DMS53 treated with DMSO at 0.1 percent for 48 hours (cell line): ENCODE results near the gene ANGEL2.
"Not testable (repeated sequence)": the region's sequence is repeated elsewhere in the genome, so short reads cannot be mapped to it uniquely, and the experiment has no call there.

Experiments used
- DNase-seq: peaks from one replicate; lab custom pipeline; 2025; ENCODE audit not compliant: unreplicated experiment; lab: John Stamatoyannopoulos, UW

Gene ANGEL2

DNA sequence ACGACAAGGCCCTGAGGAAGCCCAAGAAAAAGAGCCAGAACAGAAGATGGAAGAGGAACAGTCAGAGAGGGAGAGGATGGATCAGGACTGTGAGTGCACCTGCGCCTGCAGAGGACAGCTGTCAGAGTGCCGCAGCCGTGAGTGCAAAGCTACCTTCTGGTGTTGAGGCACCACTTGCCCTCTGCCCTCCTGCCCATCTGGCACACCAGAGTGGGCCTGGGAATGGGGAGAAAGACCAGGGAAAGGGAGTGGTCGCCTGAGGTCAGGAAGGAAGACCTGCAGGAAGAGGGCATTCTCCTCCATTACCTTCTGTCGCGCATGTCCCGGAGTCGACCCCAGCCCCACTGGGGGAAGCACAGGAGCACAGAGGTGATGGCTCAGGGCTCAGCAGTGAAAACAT, 39.1 kb downstream of the ANGEL2 start:
- DNase-seq: no peak

DNA sequence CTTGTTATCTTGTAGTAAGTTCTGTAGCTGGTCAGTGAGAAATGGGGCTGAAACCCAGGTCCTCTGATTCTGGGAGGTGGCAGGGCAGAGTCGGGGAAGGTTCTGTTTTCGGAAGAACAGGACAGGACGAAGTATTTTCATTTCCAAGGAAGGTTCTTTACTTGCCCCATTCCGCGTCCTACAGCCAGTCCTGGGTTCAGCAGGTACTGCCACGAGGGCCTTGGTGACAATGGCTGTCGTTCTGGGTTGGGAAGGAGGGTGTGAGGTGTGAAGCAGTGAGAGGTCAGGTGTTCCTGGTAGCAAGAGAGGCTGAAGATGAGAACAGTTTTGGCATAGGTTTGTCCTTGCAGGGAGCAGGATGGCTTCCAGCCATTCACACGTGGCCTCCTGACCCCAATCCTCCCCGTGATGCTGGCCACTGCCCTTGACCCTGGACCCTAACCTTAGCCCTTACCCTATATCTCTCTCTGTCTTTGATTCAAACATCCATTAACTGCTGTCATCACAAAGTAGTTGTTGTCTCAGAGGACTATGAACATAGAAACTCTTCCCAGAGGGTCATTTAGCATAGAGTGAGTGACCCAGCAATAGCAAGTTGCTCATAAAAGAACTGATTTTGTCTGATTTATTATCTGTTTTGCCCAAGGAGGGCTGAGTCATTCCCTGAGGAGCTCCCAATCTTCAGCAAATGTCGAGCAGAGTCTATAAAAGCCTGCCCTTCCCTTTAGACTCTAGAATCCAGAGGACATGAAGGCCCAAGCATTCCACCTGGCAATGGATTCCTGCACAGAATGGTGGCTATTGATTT, 40.4 kb downstream of the ANGEL2 start:
- DNase-seq: no peak

DNA sequence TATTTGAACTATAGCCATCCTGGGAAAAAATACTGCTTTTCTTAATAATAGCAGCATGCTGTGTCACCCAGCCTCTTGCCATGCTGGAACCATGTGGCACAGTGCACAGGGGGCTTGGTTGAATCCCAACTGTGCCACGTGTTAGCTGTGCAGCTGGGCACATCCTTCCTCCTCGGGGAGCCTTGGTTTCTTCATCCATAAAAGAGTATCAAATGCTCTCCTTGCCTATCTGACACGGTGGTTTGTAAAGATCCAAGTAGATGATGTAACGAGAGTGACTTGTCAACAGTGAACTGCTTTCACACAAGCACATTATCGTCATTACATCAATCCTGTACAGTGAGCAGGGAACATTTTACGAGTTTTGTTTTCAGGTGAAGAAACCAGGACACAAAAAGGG, 41.0 kb downstream of the ANGEL2 start:
- no peak for DNase-seq

DNA sequence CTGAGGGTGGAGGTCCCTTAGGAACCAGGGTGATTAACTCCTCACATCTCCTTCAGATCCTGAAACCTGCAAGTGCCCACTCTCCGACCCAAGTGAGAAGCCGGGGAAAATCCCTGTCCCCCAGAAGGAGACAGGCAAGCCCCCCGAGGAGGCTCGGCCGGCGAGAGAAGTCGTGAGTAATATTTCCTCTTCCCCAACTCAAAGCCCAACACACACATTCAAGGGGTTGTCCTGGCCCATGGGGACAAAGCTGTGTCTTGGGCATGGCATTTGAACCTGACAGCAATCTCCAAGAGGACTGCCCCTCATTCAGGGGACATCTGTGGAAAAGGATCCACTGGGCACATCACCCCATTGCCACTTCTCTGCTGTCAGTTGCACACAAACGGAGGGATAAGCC, 41.8 kb downstream of the ANGEL2 start:
- DNase-seq: no peak

DNA sequence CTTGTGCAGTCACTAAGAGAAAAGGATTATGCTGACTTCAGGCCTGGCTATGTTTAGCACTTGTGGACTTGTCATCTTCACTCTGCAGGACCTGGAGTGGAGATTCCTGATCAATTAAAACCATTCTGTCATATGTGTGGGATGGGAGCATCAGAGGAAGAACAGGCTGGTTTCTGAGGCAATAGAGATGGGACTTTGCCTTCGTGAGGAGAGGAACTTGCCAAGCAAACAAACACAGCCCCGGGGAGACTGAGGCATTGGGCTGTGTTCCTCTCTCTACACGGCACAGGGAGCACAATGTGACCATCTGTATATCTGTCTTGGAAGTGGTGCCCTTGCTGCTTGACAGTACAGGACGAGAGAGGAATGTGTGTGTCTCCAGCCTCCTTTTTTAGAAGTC, 42.2 kb downstream of the ANGEL2 start:
- no peak for DNase-seq

DNA sequence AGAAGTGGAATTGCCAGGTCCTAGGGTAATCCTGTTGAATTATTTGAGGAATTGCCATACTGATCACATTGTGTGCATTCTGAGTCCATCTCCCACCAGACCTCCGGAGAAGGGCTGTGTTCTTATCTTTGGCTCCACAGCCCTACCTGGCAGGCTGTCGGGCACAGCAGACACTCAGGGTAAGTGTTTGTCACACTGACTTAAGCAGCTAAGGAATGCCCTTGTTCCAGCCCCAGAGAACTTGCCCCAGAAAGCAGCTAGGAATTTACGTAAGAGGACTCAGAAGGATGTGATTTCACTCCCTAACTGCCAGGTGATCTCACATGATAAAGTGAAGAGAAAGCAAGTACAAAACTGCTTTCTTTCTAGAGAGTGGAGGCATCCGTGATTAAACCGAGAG, 44.4 kb downstream of the ANGEL2 start:
- DNase-seq: no peak

DNA sequence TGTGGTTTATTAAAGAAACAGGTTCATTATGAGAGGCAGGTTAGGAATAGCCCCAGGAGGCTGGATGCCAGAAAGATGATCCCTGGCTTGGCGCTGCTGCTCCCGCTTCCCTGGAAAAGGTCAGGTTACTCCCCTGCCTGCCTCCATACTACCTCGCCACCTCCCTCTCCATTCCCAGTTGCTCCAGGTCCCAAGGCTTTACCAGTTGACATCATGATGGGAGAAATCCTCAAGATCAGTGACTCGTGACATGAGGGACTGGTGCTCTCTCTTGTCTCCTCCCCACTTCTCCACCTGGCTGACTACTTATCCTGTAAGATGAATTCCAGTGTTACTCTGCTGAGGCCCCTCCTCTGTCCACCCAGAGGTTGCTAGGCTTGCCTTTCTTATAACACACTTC, 45.6 kb downstream of the ANGEL2 start:
- DNase-seq: no peak

DNA sequence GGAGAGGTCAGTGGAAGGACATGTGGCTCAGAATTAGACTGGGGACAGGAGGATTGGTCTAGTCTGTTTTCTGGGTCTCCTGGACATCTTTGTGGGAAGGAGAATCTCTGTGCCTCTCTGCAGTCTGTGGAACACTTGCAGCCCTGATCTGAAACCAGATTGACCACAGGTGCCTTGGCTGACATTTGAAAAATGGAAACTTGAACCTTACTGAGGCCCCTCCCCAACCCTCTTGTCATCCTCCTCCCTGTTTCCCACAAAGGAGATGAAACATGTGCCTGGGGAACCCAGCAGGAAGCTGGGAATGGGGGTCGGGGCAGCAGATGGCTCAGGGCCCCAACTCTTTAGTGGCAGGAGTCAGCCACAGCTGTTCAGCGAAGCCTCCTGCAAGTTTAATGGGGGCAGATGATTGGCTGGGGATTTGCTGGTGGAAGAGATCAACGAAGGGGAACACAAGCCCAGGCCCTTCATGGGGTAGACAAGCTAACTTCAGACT, 47.3 kb downstream of the ANGEL2 start:
- DNase-seq: no peak

DNA sequence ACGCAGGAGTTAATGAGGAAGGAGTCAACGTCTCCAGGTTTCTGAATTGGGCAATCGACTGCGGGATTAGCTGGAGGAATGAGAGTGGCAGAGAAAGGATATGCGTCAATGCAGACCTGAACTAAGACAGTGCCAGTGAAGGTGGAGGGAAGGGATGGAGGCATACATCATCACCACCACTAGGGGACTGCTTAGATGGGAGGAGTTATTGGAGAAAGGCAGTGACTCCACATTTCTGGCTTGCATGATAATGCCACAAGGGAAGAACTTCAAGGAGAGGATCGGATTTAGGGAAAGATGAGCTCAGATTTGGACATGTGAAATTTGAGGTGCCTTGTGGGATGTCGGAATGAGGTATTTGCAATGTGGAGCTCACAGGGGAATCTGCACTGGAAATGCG, 47.9 kb downstream of the ANGEL2 start:
- peak; percentile 26 for DNase-seq

DNA sequence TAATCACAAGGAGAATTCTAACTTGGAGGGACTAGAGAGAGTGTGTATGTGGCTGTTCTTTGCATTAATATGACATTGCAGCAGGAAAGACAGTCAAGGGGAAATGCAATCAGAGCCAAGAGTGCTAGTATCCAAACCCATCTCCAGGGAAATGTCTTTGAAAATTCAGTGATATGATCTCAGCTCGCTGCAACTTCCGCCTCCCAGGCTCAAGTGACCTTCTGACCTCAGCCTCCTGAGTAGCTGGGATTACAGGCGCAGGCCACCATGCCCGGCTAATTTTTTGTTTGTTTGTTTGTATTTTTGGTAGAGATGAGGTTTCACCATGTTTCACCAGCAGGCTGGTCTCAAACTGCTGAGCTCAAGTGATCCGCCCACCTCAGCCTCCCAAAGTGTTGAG, 49.1 kb downstream of the ANGEL2 start:
- no peak for DNase-seq

DNA sequence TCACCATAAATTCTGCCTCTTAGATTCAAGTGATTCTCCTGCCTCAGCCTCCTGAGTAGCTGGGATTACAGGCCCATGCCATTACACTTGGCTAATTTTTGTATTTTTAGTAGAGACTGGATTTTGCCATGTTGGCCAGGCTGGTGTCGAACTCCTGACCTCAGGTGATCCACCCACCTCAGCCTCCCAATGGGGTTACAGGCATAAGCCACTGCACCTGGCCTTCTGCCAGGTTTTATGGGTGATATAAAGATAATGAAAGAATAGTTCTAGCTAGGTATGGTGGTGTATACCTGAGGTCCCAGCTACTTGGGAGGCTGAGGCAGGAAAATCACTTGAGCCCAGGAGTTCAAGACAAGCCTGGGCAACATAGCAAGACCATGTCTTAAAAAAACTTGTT, 50.7 kb downstream of the ANGEL2 start:
- DNase-seq: not testable (repeated sequence)

DNA sequence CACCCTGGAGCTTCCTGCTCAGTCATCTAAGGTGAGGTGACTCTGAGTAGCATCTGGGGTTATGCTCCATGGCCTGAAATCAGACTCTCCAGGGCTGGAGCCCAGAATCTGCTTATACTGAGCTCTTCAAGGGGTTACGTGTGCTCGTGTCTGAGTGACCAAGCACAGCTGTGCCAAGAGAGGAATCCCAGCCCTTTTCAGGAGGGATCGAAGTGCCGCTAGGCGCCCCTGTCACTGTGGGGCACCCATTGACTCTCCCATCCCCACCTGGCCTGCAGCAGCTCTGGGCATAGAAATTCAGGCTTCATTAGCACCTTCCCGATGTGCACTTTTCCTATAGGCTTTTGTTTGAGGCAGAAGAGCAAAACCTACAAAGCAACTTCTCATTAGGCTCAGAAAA, 51.6 kb downstream of the ANGEL2 start:
- DNase-seq: no peak

DNA sequence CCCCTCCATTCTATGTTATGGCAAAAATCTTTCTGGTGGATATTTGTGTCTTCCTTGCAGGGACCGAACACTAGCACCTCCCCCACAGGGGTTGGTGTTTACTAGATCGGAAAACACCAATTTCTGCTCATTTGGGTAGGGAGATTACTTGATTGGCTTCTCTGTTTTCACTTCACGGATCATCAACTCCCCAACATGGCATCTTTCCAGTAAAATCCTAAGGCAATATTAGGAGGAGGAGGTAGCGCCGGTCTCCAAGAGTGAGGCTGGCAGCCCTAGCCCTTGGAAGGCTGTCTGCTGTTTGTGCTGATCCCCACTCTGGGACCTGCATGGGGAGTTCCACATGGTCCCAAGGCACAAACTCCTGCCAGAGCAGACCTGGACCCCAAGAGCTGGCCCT, 53.2 kb downstream of the ANGEL2 start:
- no peak for DNase-seq

DNA sequence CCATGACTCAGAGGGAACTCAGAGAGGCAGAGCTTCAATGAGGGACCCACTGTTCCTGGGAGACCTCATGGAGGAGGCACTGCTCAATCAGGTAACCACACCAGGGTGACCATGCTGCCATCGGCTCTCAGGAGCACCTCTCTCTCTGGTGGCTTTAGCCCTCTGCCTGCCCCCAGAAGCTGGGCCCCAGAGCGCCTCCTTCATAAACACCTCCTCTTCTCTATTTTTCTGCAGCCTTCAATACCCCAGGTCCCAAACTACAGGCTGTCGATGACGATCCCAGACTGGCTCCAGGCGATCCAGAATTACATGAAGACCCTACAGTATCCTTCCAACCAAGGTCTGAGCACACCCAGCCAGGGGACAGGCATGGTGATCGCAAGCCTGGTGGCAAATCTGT, 54.7 kb downstream of the ANGEL2 start:
- no peak for DNase-seq

DNA sequence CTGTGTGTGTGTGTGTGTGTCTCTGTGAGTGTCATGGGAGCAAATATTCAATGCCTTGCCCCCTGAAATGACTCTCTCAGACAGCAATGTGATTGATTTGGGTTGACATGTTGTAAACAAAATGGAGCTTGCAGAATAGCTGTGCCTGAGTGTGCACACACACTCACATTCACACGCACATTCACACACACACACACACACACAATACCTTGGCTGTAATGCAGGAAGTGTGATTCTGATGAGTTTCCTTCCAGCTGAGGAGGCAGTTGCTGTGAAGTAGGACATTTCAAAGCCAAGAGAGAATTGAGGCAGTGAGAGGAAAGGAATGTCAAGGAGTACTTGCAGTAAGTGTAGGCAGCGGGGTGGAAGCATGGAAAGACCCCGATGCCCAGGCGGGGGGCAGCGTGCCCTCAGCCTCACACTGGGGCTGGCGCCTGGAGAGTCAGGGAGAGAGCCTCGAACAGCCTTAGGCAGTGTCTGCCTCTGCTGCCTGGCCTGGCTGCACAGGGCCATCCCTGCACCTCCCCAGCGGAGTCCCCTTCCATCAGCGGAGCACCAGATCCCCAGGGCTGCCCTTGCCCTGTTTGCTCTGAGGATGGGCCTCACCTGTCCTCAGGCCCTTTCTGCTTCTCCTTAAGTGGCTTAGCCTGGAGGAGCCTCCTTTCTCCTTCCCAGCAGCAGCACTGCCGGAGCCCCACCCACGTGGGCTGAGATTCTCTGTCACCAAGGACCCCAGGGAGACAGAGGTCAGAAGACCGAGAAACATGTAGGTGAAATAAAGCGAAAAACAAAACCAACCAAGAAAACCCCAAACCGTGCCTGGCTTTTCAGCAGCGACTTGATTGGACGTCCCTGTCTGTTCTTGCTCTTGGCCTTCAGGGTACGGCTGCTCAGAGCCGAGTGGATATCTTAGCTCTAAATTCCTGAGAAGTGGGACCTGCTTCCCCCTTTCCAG, 56.1 kb downstream of the ANGEL2 start:
- no peak for DNase-seq

DNA sequence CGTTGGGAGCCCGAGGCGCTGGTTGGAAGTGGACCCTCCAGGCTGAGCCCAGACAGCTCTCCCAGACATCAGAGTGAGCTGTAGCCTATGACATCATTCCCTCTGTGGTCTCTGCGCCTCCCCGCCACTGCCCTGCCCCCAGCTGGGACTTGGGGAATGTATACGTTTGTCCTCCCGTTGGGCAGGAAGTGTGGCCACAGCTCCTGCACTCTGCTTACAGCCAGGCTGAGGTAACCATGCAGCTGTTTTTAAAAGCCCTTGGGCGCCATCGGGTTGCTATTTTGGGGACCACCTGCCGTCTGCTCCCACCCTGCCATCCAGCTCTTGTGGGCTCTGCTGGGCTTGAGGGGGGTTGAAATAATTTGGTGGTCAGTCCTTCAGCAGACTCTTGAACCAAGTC, 57.5 kb downstream of the ANGEL2 start:
- no peak for DNase-seq

DNA sequence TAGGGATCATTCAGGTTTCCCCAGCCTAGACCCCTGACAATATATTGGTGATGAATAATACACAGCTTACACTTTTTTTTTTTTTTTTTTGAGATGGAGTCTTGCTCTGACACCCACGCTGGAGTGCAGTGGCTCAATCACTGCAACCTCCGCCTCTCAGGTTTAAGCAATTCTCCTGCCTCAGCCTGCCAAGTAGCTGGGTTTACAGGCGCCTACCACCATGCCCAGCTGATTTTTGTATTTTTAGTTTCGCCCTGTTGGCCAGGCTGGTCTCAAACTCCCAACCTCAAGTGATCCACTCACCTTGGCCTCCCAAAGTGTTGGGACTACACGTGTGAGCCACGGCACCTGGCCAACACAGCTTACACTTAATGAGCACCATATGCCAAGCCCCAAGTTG, 58.1 kb downstream of the ANGEL2 start:
- no peak for DNase-seq

DNA sequence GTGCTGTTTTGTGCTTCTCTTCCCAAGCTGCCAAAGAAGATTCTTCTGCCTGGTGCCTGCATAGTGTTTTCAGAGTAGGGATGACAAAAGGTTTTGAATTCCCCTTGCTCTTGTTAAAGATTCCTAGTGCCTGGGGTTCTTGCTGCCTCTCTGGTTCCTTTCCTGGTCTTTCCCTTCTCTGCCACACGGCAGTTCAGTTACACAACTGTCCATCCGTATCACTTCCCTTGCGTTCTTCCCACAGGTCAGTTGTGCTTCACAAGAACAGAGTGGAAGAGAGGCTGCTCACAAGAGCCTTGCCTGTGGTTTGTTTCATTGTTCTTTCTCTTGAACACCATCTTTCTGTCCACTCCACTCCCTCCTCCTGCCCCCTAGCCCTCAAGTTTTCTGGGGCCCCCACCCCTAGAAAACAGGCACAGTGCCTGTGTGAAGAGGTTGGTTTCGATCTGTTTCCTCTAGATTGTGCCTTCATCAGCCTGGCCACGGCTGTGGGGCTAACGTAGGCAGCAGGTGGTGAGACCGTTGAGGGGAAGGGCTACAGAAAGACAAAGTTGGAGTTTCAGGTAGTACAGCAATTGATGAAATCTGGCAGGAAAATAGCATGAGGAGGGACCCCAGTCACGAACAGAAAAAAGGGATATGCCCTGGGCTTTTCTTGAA, 59.6 kb downstream of the ANGEL2 start:
- no peak for DNase-seq

DNA sequence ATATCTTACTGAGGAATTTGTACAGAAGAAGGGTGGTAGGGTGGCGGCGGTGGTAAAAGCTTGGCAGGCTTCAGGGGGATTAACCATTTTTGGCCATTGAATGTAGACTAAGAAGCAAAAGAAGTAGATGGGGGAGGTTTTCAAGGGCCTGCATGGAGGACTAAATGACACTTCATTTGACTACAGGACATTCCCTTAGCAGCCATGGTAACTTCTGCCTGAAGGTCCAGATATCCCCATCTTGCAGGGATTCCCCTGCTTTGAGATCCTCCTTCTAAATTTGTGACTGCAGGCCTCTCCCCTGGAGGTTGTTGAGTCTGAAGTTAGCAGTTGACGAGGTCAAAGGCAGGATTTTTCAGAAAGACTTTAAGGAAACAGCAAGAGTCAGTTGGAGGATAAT, 60.6 kb downstream of the ANGEL2 start:
- DNase-seq: no peak

DNA sequence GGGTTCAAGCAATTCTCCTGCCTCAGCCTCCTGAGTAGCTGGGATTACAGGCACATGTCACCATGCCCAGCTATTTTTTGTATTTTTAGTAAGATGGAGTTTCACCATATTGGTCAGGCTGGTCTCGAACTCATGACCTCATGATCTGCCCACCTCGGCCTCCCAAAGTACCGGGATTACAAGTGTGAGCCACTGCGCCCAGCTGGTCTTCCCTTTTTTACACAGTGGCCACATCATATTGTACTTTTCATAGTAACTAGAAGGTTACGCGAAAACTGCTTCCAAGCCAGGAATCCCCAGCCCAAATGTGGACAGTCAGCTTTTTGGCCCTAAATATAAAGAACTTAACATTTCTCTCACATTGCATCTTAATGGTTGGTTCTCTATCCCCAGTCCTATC, 61.2 kb downstream of the ANGEL2 start:
- DNase-seq: no peak

DNA sequence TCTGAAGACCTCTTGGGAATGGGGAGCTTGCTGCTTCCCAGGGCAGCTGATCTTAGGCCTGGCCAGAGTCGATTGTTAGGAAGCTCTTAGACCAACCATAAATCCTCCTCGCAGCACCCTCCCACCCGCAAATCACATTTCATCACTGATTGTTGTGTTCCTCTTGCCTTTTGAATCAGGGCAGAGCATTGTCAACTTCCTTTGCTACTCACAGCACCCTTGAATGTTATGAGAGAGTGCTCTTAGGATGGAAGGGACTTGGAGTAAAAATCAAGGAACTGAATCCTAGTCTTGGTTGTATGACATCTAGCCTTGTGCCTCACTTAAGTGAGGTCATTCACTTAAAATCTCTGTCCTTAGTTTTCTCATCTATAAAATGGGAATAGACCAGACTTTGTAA, 62.3 kb downstream of the ANGEL2 start:
- no peak for DNase-seq

DNA sequence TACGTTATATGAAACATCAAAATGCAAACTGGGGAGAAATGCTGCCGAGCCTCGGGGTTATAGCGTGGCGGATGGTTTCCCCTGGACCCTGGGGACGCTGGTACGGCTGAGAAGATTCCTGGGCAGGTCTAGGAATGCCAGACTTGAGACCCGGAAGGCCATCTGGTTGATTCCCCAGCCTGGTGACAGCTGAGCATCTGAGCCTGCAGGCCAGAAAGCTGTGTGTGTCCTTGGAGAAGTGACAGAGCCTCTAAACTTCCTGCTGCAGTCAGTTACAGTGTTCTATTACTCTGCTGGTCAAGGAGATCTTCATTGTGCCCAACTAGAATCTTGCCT, 63.1 kb downstream of the ANGEL2 start:
- DNase-seq: no peak
